ENCODE measurements around the gene FAM83D. TPM values are rescaled to one million over a fixed set of nuclear protein-coding genes. Genes with fewer than 3 reads are reported as not detected.

FAM83D gene
- polyA plus RNA-seq, 1 donor from 2014 or later: 0.75 TPM

DNA sequence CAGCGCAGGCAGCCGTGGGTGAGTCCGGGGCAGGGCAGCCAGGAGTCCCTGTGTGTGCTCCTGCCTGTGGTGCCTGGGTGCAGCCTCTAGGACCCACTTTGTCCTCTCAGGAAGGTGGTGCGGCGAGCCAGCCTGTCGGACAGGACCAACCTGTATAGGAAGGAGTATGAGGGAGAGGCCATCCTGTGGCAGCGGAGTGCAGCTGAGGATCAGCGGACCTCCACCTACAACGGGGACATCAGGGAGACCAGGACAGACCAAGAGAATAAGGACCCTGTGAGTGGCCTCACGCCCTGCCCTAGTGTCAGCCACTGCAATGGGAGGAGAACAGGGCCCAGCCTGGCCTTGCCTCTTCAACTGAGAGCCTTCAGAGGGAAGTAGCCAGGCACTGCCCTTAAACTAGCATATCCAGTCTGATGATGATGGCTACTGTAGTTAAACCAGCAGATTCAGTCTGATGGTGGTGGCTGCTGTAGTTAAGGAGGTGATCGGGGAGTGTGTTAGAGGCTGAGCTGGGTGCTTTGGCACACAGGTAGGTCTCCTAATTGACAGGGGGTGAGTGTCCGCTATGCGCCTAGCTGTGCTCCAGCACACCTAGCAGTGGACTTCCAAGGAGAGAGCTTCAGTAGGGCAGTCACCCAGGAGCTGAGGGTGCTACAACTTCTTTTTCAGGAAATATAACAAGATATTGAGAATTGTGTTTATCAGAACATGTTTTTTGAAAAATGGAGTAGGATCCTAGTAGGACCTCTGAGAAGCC is 18.1 kb upstream of the FAM83D start:
- Mint-ChIP-seq H3K4me1 (peaks cover 0 to 2% (median 0%) of the 10 kb centered on the region in 3 donors), H3K36me3 (peaks cover 14% of the 10 kb centered on the region)

DNA sequence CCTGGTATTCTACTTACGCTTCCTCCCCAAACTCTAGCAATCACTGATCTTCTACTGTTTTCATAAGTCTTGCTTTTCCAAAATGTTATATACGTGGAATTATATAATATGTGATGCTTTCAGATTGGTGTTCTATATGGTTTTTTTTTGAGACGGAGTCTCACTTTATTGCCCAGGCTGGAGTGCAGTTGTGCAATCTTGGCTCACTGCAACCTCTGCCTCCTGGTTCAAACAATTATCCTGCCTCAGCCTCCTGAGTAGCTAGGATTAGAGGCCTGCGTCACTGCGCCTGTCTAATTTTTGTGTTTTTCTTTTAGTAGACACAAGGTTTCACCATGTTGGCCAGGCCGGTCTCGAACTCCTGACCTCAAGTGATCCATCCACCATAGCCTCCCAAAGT is 10.9 kb upstream of the FAM83D start:
- H3K4me1 Mint-ChIP-seq: no peaks in the 10 kb centered on the region
- H3K36me3 Mint-ChIP-seq: peaks cover 2% of the 10 kb centered on the region
- no peak overlapping the region for H3K4me3 Mint-ChIP-seq
- no peaks in the 10 kb centered on the region for H3K9me3 Mint-ChIP-seq
- H3K27me3 Mint-ChIP-seq: no peaks in the 10 kb centered on the region
- no peak overlapping the region for H3K27ac Mint-ChIP-seq

More for the DNA sequence above, 18.1 kb upstream of the FAM83D start:
- H3K27ac Mint-ChIP-seq: peak overlapping the region in 1 of 3 donors; percentile 83
- peak overlapping the region in 1 of 4 donors; percentile 60 for H3K4me3 Mint-ChIP-seq
- H3K27me3 Mint-ChIP-seq: no peaks in the 10 kb centered on the region
- peaks cover 0 to 2% (median 0%) of the 10 kb centered on the region in 3 donors for H3K9me3 Mint-ChIP-seq

DNA sequence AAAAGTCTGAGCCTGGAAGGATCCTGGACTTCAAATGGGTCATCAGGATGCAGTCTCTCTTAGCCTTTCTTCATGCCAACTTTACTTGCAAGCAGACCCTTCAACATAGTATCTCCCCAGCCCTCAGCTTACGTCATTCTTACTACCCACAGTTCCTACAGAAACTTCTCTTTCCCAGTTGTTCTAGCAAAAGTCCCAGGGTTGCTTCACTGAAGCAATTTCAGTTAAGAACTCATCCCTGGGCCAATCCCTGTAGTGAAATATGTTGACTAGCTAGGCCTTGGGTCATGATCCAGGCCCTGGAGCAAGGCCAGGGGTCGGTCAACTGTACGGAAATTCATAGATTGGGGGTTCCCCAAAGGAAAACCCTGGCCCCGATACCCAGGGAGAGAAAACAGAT is 8.6 kb upstream of the FAM83D start:
- Mint-ChIP-seq H3K9me3 (no peaks in the 10 kb centered on the region), H3K4me1 (no peaks in the 10 kb centered on the region), H3K4me3 (no peak overlapping the region), H3K27ac (peak overlapping the region in 1 of 3 donors; percentile 48), H3K36me3 (no peaks in the 10 kb centered on the region), H3K27me3 (no peaks in the 10 kb centered on the region)

DNA sequence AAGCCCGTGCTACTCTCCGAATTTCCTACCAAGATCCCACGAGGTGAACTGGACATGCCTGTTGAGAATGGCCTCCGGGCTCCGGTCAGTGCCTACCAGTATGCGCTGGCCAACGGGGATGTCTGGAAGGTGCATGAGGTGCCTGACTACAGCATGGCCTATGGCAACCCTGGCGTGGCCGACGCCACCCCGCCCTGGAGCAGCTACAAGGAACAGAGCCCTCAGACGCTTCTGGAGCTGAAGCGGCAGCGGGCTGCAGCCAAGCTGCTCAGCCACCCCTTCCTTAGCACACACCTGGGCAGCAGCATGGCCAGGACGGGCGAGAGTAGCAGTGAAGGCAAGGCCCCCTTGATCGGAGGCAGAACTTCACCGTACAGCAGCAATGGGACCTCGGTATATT is 8.0 kb upstream of the FAM83D start:
- no peak overlapping the region for H3K4me3 Mint-ChIP-seq
- H3K36me3 Mint-ChIP-seq: no peaks in the 10 kb centered on the region
- H3K4me1 Mint-ChIP-seq: no peaks in the 10 kb centered on the region
- no peaks in the 10 kb centered on the region for H3K9me3 Mint-ChIP-seq
- peak overlapping the region in 1 of 3 donors; percentile 48 for H3K27ac Mint-ChIP-seq
- H3K27me3 Mint-ChIP-seq: no peaks in the 10 kb centered on the region

DNA sequence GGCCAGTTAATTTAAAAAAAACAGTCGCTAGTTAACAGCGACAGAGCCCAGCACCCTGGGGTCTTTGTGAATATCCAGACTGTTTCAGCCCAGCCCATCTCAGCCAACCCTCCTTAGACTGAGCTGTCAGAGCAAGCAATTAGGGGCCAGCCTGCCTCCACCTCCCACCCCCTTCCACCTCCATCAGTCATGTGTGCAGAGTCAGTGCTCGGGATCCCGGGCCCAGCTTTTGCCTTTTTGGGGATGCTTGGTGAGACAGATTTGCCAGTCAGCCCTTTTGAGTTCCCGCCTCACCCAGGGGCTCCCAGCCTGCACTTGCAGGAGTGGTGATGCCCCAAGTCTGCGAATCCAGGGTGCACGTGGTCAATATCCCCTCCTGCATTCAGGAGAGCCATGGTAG is 6.5 kb upstream of the FAM83D start:
- H3K9me3 Mint-ChIP-seq: no peaks in the 10 kb centered on the region
- no peak overlapping the region for H3K4me3 Mint-ChIP-seq
- H3K36me3 Mint-ChIP-seq: no peaks in the 10 kb centered on the region
- no peaks in the 10 kb centered on the region for H3K27me3 Mint-ChIP-seq
- H3K4me1 Mint-ChIP-seq: peaks cover 0 to 2% (median 0%) of the 10 kb centered on the region in 3 donors
- no peak overlapping the region for H3K27ac Mint-ChIP-seq

DNA sequence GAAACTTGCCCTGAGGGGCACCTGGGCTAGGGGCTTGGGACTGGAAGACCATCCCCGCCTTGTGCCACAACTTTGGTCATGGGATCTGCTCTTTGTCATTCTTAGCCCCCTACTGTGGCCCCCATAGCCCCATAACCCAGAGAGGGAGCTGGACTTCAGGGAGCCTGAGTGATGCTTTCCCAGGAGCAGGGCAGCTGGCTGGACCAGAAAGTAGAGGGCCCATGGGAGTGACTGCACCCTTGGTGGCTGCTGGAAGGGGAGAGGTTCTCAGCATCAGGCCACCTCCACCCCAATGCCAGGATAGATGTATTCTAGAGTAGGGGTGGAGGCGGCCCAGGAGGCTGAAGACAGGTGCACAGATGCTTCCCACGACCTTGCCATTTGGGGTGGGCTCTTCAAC is 5.8 kb upstream of the FAM83D start:
- Mint-ChIP-seq H3K9me3 (no peaks in the 10 kb centered on the region), H3K27me3 (no peaks in the 10 kb centered on the region), H3K4me1 (peaks cover 0 to 5% (median 0%) of the 10 kb centered on the region in 3 donors), H3K27ac (peak overlapping the region in 1 of 3 donors; percentile 7), H3K4me3 (no peak overlapping the region), H3K36me3 (no peaks in the 10 kb centered on the region)

DNA sequence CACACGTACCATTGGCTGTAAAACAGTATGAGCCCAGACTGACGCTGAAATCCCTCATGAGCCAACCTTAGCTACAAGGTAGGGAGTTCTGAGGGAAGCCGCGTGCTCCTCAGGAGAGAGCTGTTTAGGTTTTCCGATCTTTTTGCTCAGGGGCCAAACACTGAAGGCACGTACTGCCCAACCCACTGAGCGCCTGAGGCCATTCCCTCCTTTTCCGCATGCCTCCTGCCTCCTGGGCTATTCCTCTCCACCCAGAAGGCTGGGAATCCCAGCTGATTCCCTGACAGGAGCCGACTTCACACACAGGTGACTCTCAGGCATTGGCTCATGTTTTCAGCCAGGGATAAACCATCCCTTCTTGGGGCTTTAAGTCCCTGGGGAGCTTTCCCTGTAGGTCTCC is 5.4 kb upstream of the FAM83D start:
- no peaks in the 10 kb centered on the region for H3K36me3 Mint-ChIP-seq
- no peak overlapping the region for H3K4me3 Mint-ChIP-seq
- H3K27ac Mint-ChIP-seq: peak overlapping the region in 1 of 3 donors; percentile 7
- H3K4me1 Mint-ChIP-seq: peaks cover 0 to 8% (median 4%) of the 10 kb centered on the region in 3 donors
- H3K27me3 Mint-ChIP-seq: no peaks in the 10 kb centered on the region
- no peaks in the 10 kb centered on the region for H3K9me3 Mint-ChIP-seq

DNA sequence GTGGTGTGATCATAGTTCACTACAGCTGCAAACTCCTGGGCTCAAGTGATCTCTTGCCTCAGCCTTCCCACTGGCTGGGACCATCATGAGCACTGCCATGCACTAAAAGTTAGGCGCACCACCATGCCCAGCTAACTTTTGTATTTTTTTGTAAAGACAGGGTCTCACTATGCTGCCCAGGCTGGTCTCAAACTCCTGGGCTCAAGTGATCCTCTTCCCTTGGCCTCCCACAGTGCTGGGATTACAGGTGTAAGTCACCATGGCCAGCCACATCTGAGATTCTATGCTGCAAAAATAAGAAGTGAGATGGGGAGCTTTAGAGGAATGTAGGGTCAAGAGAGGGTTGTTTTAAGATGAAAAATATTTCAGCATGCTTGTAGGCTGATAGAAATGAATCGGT is 1.5 kb upstream of the FAM83D start:
- peak overlapping the region; percentile 55 to 82 (median 61) for H3K27ac Mint-ChIP-seq
- peaks cover 9 to 19% (median 16%) of the 10 kb centered on the region in 3 donors for H3K4me1 Mint-ChIP-seq
- H3K9me3 Mint-ChIP-seq: no peaks in the 10 kb centered on the region
- H3K4me3 Mint-ChIP-seq: peak overlapping the region in 1 of 4 donors; percentile 72
- H3K27me3 Mint-ChIP-seq: peaks cover 7% of the 10 kb centered on the region
- H3K36me3 Mint-ChIP-seq: no peaks in the 10 kb centered on the region

DNA sequence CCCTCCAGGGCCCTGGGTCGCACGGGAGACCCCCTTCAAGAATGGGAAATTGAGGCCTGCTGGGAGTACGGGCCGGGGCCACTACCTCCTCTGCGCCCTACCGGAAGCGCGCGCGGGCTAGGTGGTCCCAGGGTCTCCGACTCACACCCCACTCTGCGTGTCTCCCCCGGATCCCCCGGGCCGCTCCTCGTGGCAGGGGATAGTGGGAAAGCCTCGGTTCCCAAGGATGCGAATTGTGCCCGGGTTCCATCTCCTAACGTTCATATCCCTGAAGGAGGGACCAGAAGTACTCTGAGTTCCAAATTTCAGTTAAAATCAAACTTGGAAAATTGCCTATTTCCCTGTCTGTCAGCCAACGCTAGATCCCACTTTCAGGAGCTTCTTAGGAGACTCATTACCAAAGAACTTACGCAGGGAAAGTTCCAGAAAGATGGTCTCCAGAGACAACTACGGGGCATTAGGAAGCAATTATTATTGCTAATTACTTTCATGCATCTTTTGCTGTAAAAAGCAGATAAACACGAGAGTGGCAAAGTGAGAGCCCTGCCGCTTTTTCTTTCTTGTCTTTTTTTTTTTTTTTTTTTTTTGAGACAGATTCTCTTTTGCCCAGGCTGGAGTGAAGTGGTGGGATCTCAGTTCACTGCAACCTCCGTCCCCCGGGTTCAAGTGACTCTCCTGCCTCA is 858 bp downstream of the FAM83D start:
- Mint-ChIP-seq H3K9me3 (no peaks in the 10 kb centered on the region), H3K36me3 (no peaks in the 10 kb centered on the region), H3K27ac (peak overlapping the region in 1 of 3 donors; percentile 62), H3K4me1 (peaks cover 13 to 23% (median 20%) of the 10 kb centered on the region in 3 donors), H3K4me3 (peak overlapping the region; percentile 77 to 92 (median 88)), H3K27me3 (peaks cover 7% of the 10 kb centered on the region)

DNA sequence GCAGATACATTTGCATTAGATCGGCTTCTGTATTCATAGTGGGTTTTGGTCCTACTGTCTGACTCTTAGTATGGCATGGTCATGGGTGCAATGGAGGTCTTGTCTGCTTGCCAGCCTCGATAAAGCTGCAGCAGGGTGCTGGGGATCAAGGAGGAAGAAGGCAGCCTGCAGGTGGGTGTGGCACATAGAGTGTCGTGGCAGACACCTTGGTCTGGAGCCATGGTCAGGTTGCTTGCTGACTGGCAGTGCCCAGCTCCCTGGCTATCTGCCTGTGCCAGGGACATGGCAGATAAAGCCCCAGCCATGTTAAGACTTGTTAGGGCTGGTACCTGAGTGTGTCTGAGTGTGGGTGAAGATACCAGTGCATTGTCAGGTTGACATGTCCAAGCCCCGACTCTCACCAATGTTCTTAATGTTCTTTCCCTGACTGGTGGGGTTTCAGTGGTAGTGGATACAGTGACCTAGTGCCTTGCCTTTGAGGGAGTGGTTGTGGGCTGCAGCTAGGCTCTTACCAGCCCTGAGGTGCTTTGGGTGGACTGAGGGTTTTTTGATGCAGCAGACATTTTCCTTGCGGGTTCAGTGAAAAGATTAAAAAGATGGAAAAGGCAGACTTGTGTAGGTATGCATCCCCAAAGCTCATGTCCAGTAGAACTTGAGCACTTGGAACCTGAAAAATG is 1.8 kb downstream of the FAM83D start:
- Mint-ChIP-seq H3K27me3 (peaks cover 7% of the 10 kb centered on the region), H3K36me3 (no peaks in the 10 kb centered on the region), H3K4me3 (peak overlapping the region; percentile 60 to 92 (median 84)), H3K4me1 (peaks cover 13 to 23% (median 22%) of the 10 kb centered on the region in 3 donors), H3K27ac (peak overlapping the region in 2 of 3 donors; percentile 41 to 76), H3K9me3 (no peaks in the 10 kb centered on the region)

DNA sequence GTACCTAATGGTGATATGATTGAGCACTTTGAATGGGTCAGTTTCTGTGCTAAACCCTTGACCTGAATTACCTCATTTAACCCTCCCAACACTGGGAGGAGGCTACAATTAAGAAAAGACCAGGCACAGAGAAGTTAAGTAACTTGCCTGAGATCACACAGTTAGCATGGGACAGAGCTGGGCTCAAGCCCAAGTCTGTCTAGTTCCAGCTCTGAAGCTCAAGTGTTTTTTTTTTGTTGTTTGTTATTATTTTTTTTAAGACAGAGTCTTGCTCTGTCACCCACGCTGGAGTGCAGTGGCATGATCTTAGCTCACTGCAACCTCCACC is 4.0 kb downstream of the FAM83D start:
- H3K27ac Mint-ChIP-seq: no peak overlapping the region
- no peaks in the 10 kb centered on the region for H3K36me3 Mint-ChIP-seq
- H3K27me3 Mint-ChIP-seq: peaks cover 7% of the 10 kb centered on the region
- H3K4me1 Mint-ChIP-seq: peaks cover 13 to 22% (median 19%) of the 10 kb centered on the region in 3 donors
- peak overlapping the region in 1 of 4 donors; percentile 64 for H3K4me3 Mint-ChIP-seq
- no peaks in the 10 kb centered on the region for H3K9me3 Mint-ChIP-seq

DNA sequence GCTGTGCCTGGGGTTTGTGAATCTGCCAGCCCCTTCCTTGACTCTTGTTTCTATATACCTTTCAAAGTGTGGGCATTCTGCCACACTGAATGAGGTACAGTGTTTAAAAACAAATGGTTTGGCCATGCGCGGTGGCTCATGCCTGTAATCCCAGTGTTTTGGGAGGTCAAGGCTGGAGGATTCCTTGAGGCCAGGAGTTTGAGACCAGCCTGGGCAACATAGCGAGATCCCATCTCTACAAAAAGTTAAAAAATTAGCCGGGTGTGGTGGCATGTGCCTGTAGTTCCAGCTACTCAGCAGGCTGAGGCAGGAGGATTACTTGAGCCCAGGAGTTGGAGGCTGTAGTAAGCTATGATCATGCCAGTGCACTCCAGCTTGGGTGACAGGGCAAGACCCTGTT is 5.8 kb downstream of the FAM83D start:
- H3K9me3 Mint-ChIP-seq: no peaks in the 10 kb centered on the region
- no peak overlapping the region for H3K27ac Mint-ChIP-seq
- H3K4me1 Mint-ChIP-seq: peaks cover 13 to 19% (median 15%) of the 10 kb centered on the region in 3 donors

DNA sequence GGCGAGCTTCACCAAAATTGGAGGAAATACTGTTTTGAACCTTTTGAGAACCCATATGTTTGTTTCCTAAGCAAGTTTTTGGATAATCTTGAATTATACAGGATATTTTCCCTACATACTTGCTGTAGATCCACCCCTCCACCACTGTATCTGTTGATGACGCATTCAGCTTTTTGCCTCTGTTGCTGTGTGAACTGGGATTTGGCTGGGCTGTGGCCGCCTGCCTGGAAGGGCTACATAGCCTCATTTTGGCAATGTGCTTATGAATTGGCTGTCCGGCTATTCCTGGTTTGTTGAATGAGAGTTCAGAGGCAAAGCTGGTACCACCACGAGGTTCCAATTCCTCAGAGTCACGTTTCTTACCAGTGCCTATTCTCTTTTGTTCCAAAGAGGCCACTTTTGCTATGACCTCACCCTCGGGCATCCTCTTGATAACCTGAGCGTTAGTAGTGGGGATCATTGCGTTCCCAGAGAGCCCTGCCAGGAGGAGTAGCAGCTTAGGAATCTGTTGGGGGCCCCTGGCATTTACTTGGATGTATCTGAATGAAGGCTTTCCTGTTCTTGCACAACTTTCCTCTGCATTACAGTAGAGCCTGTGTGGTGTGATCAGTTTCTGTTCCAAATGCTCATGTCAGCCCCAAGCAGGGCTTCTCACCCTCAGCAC is 6.4 kb downstream of the FAM83D start:
- no peak overlapping the region for H3K27ac Mint-ChIP-seq
- no peak overlapping the region for H3K4me3 Mint-ChIP-seq
- H3K4me1 Mint-ChIP-seq: peaks cover 13 to 18% (median 13%) of the 10 kb centered on the region in 3 donors
- H3K36me3 Mint-ChIP-seq: no peaks in the 10 kb centered on the region
- H3K27me3 Mint-ChIP-seq: peaks cover 4% of the 10 kb centered on the region
- no peaks in the 10 kb centered on the region for H3K9me3 Mint-ChIP-seq

More for the DNA sequence above, 5.8 kb downstream of the FAM83D start:
- Mint-ChIP-seq H3K4me3 (no peak overlapping the region), H3K36me3 (no peaks in the 10 kb centered on the region), H3K27me3 (peaks cover 7% of the 10 kb centered on the region)

DNA sequence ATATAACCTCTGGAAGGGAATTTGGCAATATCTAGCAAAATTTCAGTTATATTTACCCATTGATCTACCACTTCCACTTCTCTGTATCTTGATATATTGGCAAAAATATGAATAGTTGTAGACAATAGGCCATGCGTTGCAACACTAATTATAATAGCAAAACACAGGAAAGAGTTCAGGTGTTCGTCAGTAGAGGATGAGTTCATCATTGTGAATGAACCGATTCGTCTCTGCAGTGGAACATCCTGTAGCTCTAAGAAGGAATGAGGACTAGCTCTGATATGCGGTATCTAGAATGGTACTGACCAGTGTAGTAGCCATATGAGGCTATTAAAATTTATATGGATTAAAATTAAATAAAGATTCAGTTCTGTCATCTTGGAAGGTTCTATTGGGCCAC is 8.3 kb downstream of the FAM83D start:
- H3K4me1 Mint-ChIP-seq: peaks cover 5 to 14% (median 8%) of the 10 kb centered on the region in 3 donors
- no peaks in the 10 kb centered on the region for H3K27me3 Mint-ChIP-seq
- H3K4me3 Mint-ChIP-seq: no peak overlapping the region
- no peaks in the 10 kb centered on the region for H3K36me3 Mint-ChIP-seq
- no peaks in the 10 kb centered on the region for H3K9me3 Mint-ChIP-seq
- no peak overlapping the region for H3K27ac Mint-ChIP-seq

DNA sequence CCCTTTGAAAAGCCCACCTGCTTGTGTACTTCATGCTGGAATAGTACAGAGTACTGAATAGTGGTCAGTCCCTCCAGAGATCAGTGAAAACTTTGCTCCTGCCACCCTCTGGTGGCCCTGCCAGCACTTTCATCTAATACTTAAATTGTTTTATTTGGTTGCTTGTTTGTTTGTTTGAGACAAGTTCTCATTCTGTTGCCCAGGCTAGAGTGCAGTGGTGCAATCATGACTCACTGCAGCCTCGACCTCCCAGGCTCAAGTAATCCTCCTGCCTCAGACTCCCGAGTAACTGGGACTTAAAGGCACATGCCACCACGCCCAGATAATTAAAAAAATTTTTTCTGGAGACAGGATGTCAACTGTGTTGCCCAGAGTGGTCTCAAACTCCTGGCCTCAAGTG is 9.1 kb downstream of the FAM83D start:
- peaks cover 0 to 11% (median 5%) of the 10 kb centered on the region in 3 donors for H3K4me1 Mint-ChIP-seq
- H3K27me3 Mint-ChIP-seq: no peaks in the 10 kb centered on the region
- H3K36me3 Mint-ChIP-seq: peaks cover 2% of the 10 kb centered on the region
- H3K4me3 Mint-ChIP-seq: no peak overlapping the region
- no peaks in the 10 kb centered on the region for H3K9me3 Mint-ChIP-seq
- H3K27ac Mint-ChIP-seq: no peak overlapping the region
